ENCODE measurements around the gene NT5C. TPM values are rescaled to one million over a fixed set of nuclear protein-coding genes. Genes with fewer than 3 reads are reported as not detected.

The NT5C gene
- total RNA-seq, 2 experiments from 2014 or later, result 107 to 259 TPM

- CTCF ChIA-PET (ENCODE audit: unreplicated experiment), result no interaction called here
- Histone ChIP-seq H3K4me2 (ENCODE audit: low read length) (peak within 1 kb of the TSS; percentile 10; the same call in 1 of the 2 replicates), H3K27ac (ENCODE audit: low read depth, low read length, poor library complexity, severe bottlenecking) (no peak within 1 kb of the TSS), H3K4me3 (ENCODE audit: low read depth, low read length, poor library complexity, severe bottlenecking) (no peak within 1 kb of the TSS), H3K9me2 (ENCODE audit: insufficient read depth, low read length) (no peaks in the 10 kb centered on the region), H2AFZ (ENCODE audit: low read length) (peak within 1 kb of the TSS; percentile 64; the same call in 1 of the 2 replicates), H3K9me3 (ENCODE audit: low read length) (no peaks in the 10 kb centered on the region), H3K4me1 (ENCODE audit: insufficient read depth, low read length, poor library complexity, severe bottlenecking) (peaks cover 19% of the 10 kb centered on the region), H3K36me3 (ENCODE audit: insufficient read depth, low read length) (no peaks in the 10 kb centered on the region), H4K20me1 (ENCODE audit: insufficient read depth, low read length) (no peaks in the 10 kb centered on the region), H3K79me2 (ENCODE audit: insufficient read depth, low read depth, low read length) (no peaks in the 10 kb centered on the region)
- DNase-seq (ENCODE audit: low spot score), result no peak
- intact Hi-C loops (cut with micrococcal nuclease; ENCODE audit: unreplicated experiment), result no loop called here
- BruUV-seq (replicated peaks), result no TSS peak
- POLR2A ChIA-PET, result no interaction called here
- no peak for TF ChIP-seq CTCF (conservative IDR thresholded peaks at IDR 0.05; ENCODE audit: low read length)
Observed at GRCh38 chr17:75087558-75088453, 43.7 kb downstream of the NT5C start, which contains the start of gene SLC16A5. SLC16A5 (plus strand) TSS chr17:75087954; CDS start chr17:75093637, 5,683 bp downstream.

DNA sequence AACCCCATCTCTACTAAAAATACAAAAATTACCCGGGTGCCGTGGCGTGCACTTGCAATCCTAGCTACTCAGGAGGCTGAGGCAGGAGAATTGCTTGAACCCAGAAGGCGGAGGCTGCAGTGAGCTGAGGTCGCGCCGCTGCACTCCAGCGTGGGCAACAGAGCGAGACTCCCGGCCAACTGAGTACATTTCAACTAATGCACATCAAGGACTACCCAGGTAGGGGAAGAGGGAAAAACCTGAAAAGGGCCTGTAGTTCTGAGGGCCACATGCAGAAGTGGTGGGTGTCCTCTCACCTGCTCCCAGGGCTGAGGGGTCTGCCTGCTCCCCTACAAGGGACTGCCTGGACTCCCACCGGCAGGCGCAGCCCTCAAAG, 44.4 kb downstream of the NT5C start:
- no TSS peak for BruUV-seq (replicated peaks)
- CTCF ChIA-PET (ENCODE audit: unreplicated experiment), result no interaction called here
- no peak for DNase-seq (ENCODE audit: low spot score)
- Histone ChIP-seq H4K20me1 (ENCODE audit: insufficient read depth, low read length) (no peaks in the 10 kb centered on the region), H3K4me2 (ENCODE audit: low read length) (peak overlapping the region; percentile 10; the same call in 1 of the 2 replicates), H3K9me2 (ENCODE audit: insufficient read depth, low read length) (no peaks in the 10 kb centered on the region), H3K79me2 (ENCODE audit: insufficient read depth, low read depth, low read length) (no peaks in the 10 kb centered on the region), H3K4me3 (ENCODE audit: low read depth, low read length, poor library complexity, severe bottlenecking) (no peak overlapping the region), H3K9me3 (ENCODE audit: low read length) (no peaks in the 10 kb centered on the region), H3K36me3 (ENCODE audit: insufficient read depth, low read length) (no peaks in the 10 kb centered on the region), H3K4me1 (ENCODE audit: insufficient read depth, low read length, poor library complexity, severe bottlenecking) (peaks cover 19% of the 10 kb centered on the region), H3K27ac (ENCODE audit: low read depth, low read length, poor library complexity, severe bottlenecking) (no peak overlapping the region), H2AFZ (ENCODE audit: low read length) (peak overlapping the region; percentile 64; the same call in 1 of the 2 replicates)
- TF ChIP-seq CTCF (conservative IDR thresholded peaks at IDR 0.05; ENCODE audit: low read length) (no peak), EZH2phosphoT487 (IDR thresholded peaks at IDR 0.05; ENCODE audit: borderline replicate concordance, low read depth, low read length) (no peak)
- intact Hi-C loops (cut with micrococcal nuclease; ENCODE audit: unreplicated experiment), result no loop called here
- POLR2A ChIA-PET, result no interaction called here

Data from OCI-LY7 (cell line).